Left ventricle myocardium inferior (tissue), 1 donor: ENCODE data around the gene ULK4. TPM values are rescaled to one million over a fixed set of nuclear protein-coding genes. Genes with fewer than 3 reads are reported as not detected.

Experiments
- DNase-seq: peaks from one replicate; pipeline ENCODE4 v3.0.0-alpha.2; 2020
- H3K27ac ChIP-seq: fragments of 200-600 bp; replicated peaks from 2 replicates; pipeline ENCODE4 v1.8.0; 2021
- H3K27me3 ChIP-seq: fragments of 200-600 bp; 2 replicates; pipeline ENCODE4 v1.8.0; 2021; ENCODE audit warnings: low read depth
- H3K36me3 ChIP-seq: fragments of 200-600 bp; 2 replicates; pipeline ENCODE4 v1.8.0; 2021
- H3K4me1 ChIP-seq: fragments of 200-600 bp; 2 replicates; pipeline ENCODE4 v1.8.0; 2021
- H3K4me3 ChIP-seq: fragments of 200-600 bp; 2 replicates; pipeline ENCODE4 v1.8.0; 2021; ENCODE audit warnings: mild to moderate bottlenecking, moderate library complexity
- H3K9me3 ChIP-seq: fragments of 200-600 bp; replicated peaks from 2 replicates; pipeline ENCODE4 v1.8.0; 2021
- intact Hi-C: fragments of 100-400 bp; cut with micrococcal nuclease; formaldehyde crosslinking; loops from one replicate; pipeline ENCODE4 v1.11.0; 2022
- total RNA-seq: library from RNA; stranded (reverse); fragmentation: NEBNext Ultra II Directional; extraction: Animal tissue kit (Norgen Biotek cat#: 25700); gene quantifications from one replicate; pipeline ENCODE4 v1.2.1, GENCODE V29; 2021
- TF ChIP-seq, protein P1 (sequence below): fragments of 200-600 bp; IDR thresholded peaks from 2 replicates; pipeline ENCODE4 v1.8.0; 2021; ENCODE audit warnings: antibody characterized with exemption, mild to moderate bottlenecking, borderline replicate concordance
- donor health status: DM: no; HTN: yes; CAD: no; lungs with severe emphysema.

The ULK4 gene
- total RNA-seq, 1 donor from 2014 or later, result 1.8 TPM

DNA sequence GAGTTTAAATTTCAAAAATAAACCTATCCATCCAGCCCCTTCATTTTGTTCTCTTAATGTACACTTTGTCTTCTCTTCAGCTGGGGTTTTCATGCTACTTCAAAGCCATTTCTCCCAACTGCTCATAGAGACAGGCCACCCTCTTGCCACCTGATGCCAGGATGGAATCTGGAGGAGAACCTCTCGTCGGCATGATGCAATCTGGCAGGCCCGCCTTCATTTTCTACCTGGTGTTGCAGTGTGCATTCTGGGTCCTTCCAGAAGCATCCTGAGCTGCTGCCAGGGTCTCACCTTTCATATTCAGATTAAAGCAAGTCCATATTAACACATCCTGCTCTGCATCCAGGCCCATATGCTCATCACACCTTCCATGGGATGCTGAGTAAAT is 701.8 kb downstream of the ULK4 start:
- TF ChIP-seq, protein P1, sequence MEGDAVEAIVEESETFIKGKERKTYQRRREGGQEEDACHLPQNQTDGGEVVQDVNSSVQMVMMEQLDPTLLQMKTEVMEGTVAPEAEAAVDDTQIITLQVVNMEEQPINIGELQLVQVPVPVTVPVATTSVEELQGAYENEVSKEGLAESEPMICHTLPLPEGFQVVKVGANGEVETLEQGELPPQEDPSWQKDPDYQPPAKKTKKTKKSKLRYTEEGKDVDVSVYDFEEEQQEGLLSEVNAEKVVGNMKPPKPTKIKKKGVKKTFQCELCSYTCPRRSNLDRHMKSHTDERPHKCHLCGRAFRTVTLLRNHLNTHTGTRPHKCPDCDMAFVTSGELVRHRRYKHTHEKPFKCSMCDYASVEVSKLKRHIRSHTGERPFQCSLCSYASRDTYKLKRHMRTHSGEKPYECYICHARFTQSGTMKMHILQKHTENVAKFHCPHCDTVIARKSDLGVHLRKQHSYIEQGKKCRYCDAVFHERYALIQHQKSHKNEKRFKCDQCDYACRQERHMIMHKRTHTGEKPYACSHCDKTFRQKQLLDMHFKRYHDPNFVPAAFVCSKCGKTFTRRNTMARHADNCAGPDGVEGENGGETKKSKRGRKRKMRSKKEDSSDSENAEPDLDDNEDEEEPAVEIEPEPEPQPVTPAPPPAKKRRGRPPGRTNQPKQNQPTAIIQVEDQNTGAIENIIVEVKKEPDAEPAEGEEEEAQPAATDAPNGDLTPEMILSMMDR, result no peak
- Histone ChIP-seq H3K36me3 (no peaks in the 10 kb centered on the region), H3K4me1 (no peaks in the 10 kb centered on the region), H3K4me3 (no peak overlapping the region), H3K27ac (no peak overlapping the region), H3K27me3 (no peaks in the 10 kb centered on the region), H3K9me3 (no peaks in the 10 kb centered on the region)
- intact Hi-C loops, result no loop called here
- no peak for DNase-seq

DNA sequence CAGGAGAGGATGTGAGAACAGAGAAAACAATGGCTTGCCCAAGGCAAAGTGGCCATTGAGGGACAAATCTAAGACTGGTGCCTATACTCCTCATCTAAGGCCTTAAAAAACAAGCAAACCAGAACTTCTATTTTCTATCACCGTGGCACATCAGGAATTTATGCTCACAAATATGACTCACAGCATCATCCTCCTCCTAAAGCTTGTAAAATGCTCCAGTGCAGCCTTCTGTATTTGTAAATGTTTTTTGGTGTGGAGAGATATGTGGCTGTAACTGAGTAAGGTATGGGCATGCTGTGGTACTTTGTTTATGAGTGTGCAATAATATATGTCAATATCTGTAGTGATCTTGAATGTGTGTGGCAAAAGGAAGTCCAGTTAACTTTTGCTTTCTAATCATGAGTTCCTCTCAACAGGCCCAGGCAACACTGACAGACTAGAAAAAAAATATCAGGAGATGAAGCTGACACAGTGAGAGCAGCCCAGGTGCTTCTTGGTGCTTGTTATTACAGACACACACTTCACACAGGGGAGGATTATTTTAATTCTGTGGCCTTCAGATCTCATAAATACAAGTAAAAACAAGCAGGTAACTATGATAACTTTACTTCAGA is 702.3 kb downstream of the ULK4 start:
- H3K4me1 ChIP-seq, result no peaks in the 10 kb centered on the region
- H3K27ac ChIP-seq, result no peak overlapping the region
- H3K27me3 ChIP-seq, result no peaks in the 10 kb centered on the region
- H3K9me3 ChIP-seq, result no peaks in the 10 kb centered on the region
- TF ChIP-seq, protein P1, result no peak
- no peak overlapping the region for H3K4me3 ChIP-seq
- intact Hi-C loops, result no loop called here
- no peaks in the 10 kb centered on the region for H3K36me3 ChIP-seq
- no peak for DNase-seq

GRCh38 chr3:41258239-41258800 is 703.6 kb downstream of the ULK4 start:
- Histone ChIP-seq H3K36me3 (no peaks in the 10 kb centered on the region), H3K4me1 (no peaks in the 10 kb centered on the region), H3K9me3 (no peaks in the 10 kb centered on the region), H3K27ac (no peak overlapping the region), H3K27me3 (no peaks in the 10 kb centered on the region), H3K4me3 (no peak overlapping the region)
- no peak for DNase-seq
- intact Hi-C loops, result no loop called here
- TF ChIP-seq, protein P1, result no peak

DNA sequence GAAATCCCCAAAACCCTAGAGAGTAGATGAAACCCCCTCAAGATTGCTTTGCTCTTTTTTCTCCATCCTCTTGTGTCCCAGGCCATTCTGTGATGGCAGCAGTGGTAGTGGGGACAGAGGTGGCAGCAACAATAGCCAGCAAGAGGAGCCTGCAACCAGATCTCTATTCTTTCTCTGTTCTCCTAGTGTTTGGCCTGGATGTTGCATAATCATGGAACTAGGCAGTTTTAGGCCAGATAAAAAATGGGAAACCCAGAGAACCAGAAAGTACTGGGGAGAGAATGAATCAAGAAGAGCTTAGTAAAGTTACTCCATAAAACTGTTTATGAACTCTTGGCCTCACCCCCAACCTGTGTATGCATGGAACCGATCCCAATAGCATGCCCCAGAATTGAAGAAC is 710.3 kb downstream of the ULK4 start:
- no peak overlapping the region for H3K4me3 ChIP-seq
- TF ChIP-seq, protein P1, result no peak
- peaks cover 23% of the 10 kb centered on the region for H3K4me1 ChIP-seq
- intact Hi-C loops, result no loop called here
- DNase-seq, result no peak
- H3K27me3 ChIP-seq, result no peaks in the 10 kb centered on the region
- H3K27ac ChIP-seq, result no peak overlapping the region
- no peaks in the 10 kb centered on the region for H3K36me3 ChIP-seq
- H3K9me3 ChIP-seq, result no peaks in the 10 kb centered on the region

GRCh38 chr3:41250825-41251224 is 711.1 kb downstream of the ULK4 start:
- TF ChIP-seq, protein P1, result no peak
- DNase-seq, result no peak
- H3K4me1 ChIP-seq, result peaks cover 26% of the 10 kb centered on the region
- H3K36me3 ChIP-seq, result no peaks in the 10 kb centered on the region
- no peaks in the 10 kb centered on the region for H3K27me3 ChIP-seq
- H3K27ac ChIP-seq, result no peak overlapping the region
- intact Hi-C loops, result no loop called here
- H3K9me3 ChIP-seq, result no peaks in the 10 kb centered on the region
- H3K4me3 ChIP-seq, result no peak overlapping the region
